Measurements from ENCODE around the gene ABCB11.
"Not testable (repeated sequence)": the region's sequence is repeated elsewhere in the genome, so short reads cannot be mapped to it uniquely, and the experiment has no call there.

ABCB11 gene

DNA sequence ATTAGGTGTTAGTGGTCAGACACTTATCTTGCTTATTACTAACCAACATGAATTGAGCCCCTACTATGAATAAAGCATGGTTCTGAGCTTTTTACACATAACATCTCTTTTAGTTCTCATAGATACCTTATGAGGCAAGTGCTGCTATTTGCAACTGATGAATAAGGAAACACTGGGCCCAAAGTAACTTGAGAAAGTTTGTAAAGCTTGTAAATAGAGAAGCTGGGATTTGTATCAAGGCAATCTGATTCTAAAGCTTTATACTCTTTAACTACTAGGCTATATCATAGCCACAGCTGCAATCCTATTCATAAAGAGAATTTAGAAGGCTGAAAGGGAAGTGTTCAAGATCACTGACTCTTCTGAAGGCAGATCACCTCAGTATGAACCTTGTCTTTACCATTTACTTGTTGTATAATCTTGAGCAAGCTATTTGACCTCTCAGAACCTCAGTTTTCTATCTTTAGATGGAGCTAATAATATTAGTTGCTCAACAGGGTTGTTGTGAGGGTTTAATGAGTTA, 60.4 kb downstream of the ABCB11 start:
- DNase-seq = no peak

DNA sequence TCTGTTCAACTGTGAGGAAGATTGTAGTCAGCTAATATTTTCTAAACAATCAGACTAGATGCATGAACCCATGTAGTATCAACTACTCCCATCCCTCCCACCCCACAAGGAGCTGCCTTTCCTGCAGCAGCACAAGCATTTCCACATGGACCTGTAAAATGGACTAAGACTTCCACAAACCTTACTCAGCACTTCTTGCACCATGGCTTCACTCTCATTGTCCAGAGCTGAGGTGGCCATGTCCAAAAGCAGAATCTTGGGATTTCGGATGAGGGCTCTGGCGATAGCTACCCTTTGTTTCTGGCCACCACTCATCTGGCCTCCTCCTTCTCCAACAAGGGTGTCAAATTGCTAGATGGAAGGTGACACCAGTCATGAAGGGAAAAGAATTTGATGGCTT, 61.3 kb downstream of the ABCB11 start:
- DNase-seq = no peak

GRCh38 chr2:168968342-168968741, 62.8 kb downstream of the ABCB11 start:
- DNase-seq = no peak

DNA sequence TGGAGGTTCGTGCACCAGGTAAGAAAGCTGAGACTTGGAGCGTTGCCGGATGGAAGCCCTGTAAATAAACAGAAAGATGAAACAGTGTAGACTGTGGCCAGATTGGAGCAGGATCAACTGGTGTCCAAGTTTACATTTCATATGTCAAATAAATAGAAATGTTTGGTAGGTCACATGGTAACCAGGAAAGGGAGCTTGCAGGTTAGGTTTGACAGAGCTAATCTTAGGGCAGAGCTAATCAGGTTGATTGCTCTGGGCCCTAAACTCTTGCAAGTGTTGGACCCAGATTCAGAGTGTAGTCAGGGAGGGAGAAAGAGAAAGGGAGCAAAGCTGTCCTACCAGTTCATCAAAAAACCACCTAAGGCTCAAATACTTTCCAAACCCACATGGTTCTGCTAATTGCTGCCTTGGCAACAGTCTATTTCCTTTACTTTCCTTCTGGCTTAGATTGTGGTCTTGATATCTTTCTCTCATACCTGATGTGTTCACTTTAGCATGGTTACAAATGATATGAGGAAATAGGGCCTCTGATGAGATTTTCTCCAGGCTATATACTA, 66.8 kb downstream of the ABCB11 start:
- no peak for DNase-seq

DNA sequence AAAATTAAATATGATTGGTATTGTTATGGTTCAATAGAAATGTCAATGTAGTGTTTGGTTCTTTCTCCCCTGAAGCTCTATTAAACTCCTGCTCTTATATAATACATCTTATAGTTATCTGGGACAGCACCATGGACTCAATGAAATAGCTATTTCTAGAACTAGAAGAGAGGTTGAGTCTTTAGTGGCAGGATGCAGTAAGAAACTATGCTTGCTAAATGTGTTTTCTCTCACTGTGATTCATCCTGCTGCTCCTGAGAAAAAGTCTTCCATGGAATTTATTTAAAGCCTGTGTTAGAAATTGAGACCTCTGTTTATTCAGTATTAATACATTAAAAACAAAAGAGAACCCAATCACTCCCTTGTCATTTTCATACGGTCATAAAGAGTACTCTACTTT, 68.5 kb downstream of the ABCB11 start:
- DNase-seq = no peak

DNA sequence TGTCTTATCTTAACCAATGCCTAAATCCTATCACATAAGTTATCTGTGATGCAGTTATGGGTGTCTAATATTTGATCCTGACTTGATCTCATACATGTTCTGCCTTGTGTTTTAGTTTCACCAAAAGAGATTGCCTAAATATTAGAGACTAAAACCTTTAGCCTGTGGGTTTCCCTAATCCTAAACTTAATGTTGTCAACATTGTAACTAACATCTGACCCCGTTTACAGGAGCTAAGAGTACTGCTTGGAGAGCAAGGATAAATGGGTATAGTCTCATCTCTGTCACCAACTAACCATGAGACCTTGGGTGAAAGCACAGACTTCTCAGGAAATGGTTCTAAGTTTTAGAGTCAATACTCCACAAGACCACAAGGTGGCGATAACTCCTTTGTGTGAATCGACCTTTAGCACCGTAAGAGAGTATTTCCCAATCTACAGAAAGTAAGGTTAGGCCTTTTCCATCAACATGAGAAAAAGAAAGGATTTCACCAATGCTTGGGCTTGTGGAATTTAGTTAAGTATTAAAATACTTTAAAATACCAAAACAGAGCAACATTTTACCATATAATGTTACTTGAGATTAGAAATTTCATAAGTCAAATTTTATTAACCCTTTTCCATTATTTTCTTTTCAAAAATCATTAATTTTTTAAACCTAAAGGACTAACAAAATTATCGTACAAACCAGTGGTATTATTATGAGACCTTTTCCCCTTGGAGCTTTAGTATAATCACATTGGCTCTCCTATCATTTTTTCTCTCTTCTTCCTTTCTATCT, 69.5 kb downstream of the ABCB11 start:
- DNase-seq = peak in 2 of 14 donors; percentile 18

GRCh38 chr2:168956392-168956791, 74.7 kb downstream of the ABCB11 start:
- no peak for DNase-seq

- DNase-seq = no peak
These were observed 75.8 kb downstream of the ABCB11 start for GRCh38 chr2:168955321-168955720.

- no peak for DNase-seq
These were observed 76.9 kb downstream of the ABCB11 start for GRCh38 chr2:168954256-168954655.

DNA sequence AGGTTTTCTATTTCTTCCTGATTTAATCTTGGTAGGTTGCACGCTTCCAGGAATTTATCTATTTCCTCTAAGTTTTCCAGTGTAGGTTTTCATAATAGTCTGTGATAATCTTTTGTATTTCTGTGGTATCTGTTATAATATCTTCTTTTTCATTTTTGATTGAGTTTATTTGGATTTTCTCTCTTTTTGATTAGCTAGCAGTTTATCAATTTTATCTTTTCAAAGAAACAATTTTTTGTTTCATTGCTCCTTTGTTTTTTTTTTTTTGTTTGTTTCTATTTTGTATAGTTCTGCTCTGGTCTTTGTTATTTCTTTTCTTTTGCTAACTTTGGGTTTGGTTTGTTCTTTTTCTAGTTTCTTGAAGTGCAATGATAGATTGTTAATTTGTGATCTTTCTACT, 78.7 kb downstream of the ABCB11 start:
- no peak for DNase-seq

DNA sequence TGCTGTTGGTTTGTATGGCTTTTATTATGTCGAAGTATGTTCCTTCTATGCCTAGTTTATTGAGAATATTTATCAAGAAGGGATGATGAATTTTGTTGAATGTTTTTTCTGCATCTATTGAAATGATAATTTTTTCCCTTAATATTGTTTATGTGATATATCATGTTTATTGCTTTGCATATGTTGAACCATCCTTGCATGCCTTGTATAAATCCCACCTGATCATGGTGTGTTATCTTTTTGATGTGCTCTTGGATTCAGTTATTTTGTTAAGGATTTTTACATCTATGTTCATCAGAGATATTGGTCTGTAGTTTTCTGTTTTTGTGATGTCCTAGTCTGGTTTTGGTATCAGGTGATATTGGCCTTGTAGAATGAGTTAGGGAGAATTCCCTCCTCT, 79.3 kb downstream of the ABCB11 start:
- DNase-seq = no peak

DNA sequence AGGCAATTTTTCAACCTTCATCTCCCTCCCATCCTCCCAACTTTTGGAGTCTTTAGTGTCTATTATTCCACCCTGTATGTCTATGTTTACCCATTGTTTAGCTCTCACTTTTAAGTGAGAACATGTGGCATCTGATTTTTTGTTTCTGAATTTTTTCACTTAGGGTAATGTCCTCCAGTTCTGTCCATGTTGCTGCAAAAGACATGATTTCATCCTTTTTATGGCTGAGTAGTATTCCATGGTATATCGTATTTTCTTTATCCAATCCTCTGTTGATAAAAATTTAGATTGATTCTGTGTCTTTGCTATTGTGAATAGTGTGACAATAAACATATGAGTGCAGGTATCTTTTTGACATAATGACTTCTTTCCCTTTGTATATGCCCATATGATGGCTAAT, 81.8 kb downstream of the ABCB11 start:
- no peak for DNase-seq

- DNase-seq = no peak
These were observed 82.4 kb downstream of the ABCB11 start for GRCh38 chr2:168948621-168949212.

DNA sequence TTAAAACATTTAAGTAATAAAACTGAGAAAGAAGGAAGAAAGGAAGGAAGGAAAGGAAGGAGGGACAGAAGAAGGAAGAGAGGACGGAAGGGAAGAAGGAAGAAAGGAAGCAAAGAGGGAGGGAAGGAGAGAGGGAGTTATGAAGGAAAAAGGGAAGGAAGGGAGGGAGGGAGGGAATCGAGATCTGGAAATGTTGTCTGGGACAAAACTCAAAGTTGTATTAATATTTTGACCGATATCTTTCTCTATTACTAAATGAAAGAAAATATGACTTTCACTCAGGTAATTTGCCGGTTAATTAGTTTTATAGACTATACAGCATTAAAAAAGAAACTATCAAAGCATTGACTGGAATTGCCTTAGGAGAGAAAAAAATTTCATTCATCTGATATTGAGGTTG, 85.6 kb downstream of the ABCB11 start:
- DNase-seq = no peak

DNA sequence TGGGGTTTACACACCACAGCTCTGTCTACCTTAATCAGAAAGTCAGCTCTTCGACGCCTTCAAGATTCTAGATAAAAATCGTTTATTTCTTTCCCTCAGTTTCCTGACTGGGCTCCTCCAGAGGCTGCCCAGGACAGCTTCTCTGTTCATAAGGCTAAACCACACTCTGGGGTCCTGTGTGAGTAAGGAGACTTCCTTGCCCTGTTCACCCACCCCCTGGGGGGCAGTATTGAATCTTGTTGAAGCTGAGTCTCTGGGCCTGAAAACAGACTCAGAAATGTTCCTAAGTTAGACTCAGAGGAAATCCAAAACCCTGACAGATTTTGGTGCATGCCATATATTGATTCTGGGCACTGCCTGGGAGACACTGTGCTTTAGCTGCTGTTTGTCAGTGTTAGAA, 87.1 kb downstream of the ABCB11 start:
- no peak for DNase-seq

GRCh38 chr2:168941297-168941696, 89.8 kb downstream of the ABCB11 start:
- no peak for DNase-seq

GRCh38 chr2:168939918-168940317, 91.2 kb downstream of the ABCB11 start:
- no peak for DNase-seq

- DNase-seq = no peak
These were observed 92.1 kb downstream of the ABCB11 start for GRCh38 chr2:168939061-168939460.

DNA sequence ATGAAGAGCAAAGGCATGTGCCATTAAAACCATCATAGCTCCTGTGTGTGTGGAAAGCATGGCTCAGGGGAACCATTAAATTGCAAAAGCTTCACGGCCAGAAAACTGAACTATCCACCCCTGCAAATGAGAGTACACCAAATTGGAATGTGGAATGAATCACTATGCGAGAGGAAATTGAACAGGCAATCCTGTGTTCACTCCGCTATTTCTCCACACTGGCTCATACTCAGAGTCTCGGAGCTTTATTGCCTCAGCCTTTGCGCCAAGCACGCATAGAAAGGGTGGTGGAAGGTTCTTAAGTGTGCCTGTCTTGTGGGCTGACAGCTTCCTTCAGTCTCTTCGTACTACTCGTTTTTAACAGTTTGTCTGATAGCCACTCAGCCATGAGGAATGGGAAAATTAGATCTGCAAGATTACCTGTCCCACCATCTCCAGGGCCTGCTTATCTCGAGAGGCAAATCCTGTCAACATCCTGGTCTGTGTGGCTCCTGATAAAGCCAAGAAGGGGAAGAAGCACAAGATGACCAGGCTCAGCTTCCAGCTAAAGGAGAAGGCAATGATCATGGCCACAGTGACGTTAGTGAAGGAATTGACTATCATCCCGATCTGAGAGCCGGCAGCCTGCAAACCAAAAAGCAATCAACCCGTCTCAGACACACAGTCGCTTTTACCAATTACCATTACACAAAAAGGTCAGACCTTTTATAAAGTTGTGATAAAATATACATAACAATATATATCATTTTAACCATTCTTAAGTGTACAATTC, 95.1 kb downstream of the ABCB11 start:
- no peak for DNase-seq

DNA sequence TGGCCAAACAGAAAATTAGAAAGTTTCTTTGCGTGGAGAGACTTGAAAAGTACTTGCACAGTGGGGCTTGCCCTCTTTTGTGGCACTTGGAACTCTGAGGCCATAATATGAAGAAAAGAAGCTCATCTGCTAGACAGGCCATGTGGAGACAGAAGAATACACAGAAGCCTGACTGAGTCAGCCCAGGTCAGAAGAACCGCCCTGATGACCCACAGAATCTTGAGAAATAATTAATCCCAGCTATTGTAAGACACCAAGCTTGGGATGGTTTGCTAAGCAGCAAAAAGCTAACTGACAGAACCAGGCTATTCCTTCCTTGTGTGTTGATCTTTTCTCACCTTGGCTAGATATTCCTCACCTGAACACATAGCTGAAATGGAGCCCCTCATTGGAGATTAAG, 96.3 kb downstream of the ABCB11 start:
- no peak for DNase-seq

GRCh38 chr2:168932174-168932573, 99.0 kb downstream of the ABCB11 start:
- not testable (repeated sequence) for DNase-seq

DNA sequence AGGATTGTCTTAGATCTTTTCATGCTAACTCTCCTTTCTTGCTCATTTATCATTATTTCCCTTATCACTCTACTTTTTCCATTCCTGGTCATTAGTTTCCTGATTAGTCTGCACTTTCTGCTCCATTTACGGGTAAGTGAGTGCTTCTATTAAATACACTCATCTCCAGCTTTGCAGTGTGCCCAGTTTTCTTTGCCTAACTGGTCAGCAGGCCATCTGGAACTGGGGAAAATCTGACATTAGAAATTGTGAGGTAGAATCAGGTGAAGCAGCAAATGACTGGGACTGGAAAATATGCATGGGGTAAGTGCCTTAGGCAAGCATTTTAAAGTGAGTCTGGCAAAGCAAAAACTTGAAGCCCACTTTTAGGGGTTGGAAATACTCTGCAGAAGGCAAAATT, 100.9 kb downstream of the ABCB11 start:
- DNase-seq = no peak

DNA sequence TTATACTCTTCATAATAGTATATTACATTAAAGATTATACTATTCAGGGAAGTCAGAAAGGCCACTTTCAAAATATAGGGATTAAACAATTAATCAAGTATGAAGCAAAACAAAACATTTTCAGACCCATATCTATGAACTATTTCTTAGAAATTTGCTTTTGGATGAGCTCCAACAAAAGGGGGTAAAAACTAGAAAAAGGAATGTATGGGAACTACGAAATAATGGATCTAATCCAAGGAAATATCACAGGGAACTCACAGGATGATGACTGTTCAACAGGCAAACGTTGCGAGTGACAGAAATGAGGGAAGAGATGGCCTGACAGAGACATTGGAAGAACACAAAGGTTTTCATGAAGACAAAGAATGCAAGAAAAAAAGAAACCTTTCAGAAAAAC, 102.1 kb downstream of the ABCB11 start:
- no peak for DNase-seq
